Activated naive CD8-positive, alpha-beta T cell treated with anti-CD3 and anti-CD28 coated beads, Interleukin-2, amount 10 ng/mL, durations not matched to agents 7 days and 5 days (primary cell): ENCODE results near the gene FOXR1. TPM values are rescaled to one million over a fixed set of nuclear protein-coding genes. Genes with fewer than 3 reads are reported as not detected.

Experiments
- ATAC-seq: fragments of 150-1000 bp; cut with Tn5 transposase; one replicate; pipeline ENCODE4 v1.10.0; 2021; ENCODE audit warnings: low read depth, moderate library complexity
- POLR2A ChIA-PET: fragments of 350-600 bp; sonication (Branson Sonifier 250); formaldehyde crosslinking; loops from one replicate; lab custom pipeline; 2021; ENCODE audit warnings: antibody characterized with exemption; lab: Charles Lee
- DNase-seq: peaks from one replicate; pipeline ENCODE4 v3.0.0; 2021
- H3K27ac Mint-ChIP-seq: one replicate; pipeline ENCODE4 v1.8.0; 2022; ENCODE audit warnings: mild to moderate bottlenecking, mixed read lengths
- H3K27me3 Mint-ChIP-seq: one replicate; pipeline ENCODE4 v1.8.0; 2022; ENCODE audit warnings: mild to moderate bottlenecking, moderate library complexity, mixed read lengths
- H3K36me3 Mint-ChIP-seq: one replicate; pipeline ENCODE4 v1.8.0; 2021; ENCODE audit warnings: mild to moderate bottlenecking, mixed read lengths
- H3K4me1 Mint-ChIP-seq: one replicate; pipeline ENCODE4 v1.8.0; 2021; ENCODE audit warnings: mixed read lengths
- H3K4me3 Mint-ChIP-seq: one replicate; pipeline ENCODE4 v1.8.0; 2022; ENCODE audit warnings: mild to moderate bottlenecking, moderate library complexity, mixed read lengths
- H3K9me3 Mint-ChIP-seq: one replicate; pipeline ENCODE4 v1.8.0; 2021; ENCODE audit warnings: mixed read lengths
- total RNA-seq, 2 experiments: library from RNA; stranded (reverse); gene quantifications; one replicate each; pipeline ENCODE4 v1.2.3, GENCODE V29; 2021

FOXR1 gene
- not detected for total RNA-seq

- Mint-ChIP-seq H3K27ac (no peak within 1 kb of the TSS), H3K4me1 (peaks cover 1% of the 10 kb centered on the region), H3K27me3 (peaks cover 25% of the 10 kb centered on the region), H3K4me3 (no peak within 1 kb of the TSS), H3K9me3 (no peaks in the 10 kb centered on the region), H3K36me3 (no peaks in the 10 kb centered on the region)
- no peak for ATAC-seq
- DNase-seq: no peak
- POLR2A ChIA-PET: interaction anchor here (0.6 kb wide), 1 partner anchor 25 kb away, joined by 3 read pairs; no protein-coding TSS in a partner anchor
Observed at GRCh38 chr11:118971646-118972045, at the start of gene FOXR1. Gene FOXR1, plus strand, starts transcription at chr11:118971761. Its CDS starts 171 bp downstream, at chr11:118971932.

GRCh38 chr11:118921929-118922744 is 49.4 kb upstream of the FOXR1 start:
- DNase-seq: no peak
- H3K27ac Mint-ChIP-seq: peak overlapping the region; percentile 89

GRCh38 chr11:118922745-118923627 is 48.6 kb upstream of the FOXR1 start:
- ATAC-seq (no peak), DNase-seq (no peak)
- H3K27ac Mint-ChIP-seq: peak overlapping the region; percentile 89
- H3K36me3 Mint-ChIP-seq: no peaks in the 10 kb centered on the region
- POLR2A ChIA-PET: interaction anchor here (0.6 to 5.2 kb wide), 8 partner anchors 17 to 173 kb away, joined by 3 to 44 read pairs (median 4); partner anchors contain the start of genes DDX6, RPS25 and TRAPPC4
- H3K27me3 Mint-ChIP-seq: no peaks in the 10 kb centered on the region
- H3K9me3 Mint-ChIP-seq: no peaks in the 10 kb centered on the region
- peaks cover 62% of the 10 kb centered on the region for H3K4me1 Mint-ChIP-seq
- H3K4me3 Mint-ChIP-seq: peak overlapping the region; percentile 91

More at GRCh38 chr11:118921929-118922744, 49.4 kb upstream of the FOXR1 start:
- POLR2A ChIA-PET: interaction anchor here (0.6 to 5.2 kb wide), 6 partner anchors 28 to 174 kb away, joined by 3 to 44 read pairs (median 3); partner anchors contain the start of genes DDX6, RPS25 and TRAPPC4
- H3K4me3 Mint-ChIP-seq: peak overlapping the region; percentile 91
- no peaks in the 10 kb centered on the region for H3K9me3 Mint-ChIP-seq
- peaks cover 63% of the 10 kb centered on the region for H3K4me1 Mint-ChIP-seq
- H3K27me3 Mint-ChIP-seq: no peaks in the 10 kb centered on the region
- no peak for ATAC-seq
- no peaks in the 10 kb centered on the region for H3K36me3 Mint-ChIP-seq

GRCh38 chr11:118923721-118924587 is 47.6 kb upstream of the FOXR1 start:
- H3K4me3 Mint-ChIP-seq: peak overlapping the region; percentile 91
- ATAC-seq (no peak), DNase-seq (no peak)
- peak overlapping the region; percentile 89 for H3K27ac Mint-ChIP-seq
- H3K27me3 Mint-ChIP-seq: no peaks in the 10 kb centered on the region
- H3K9me3 Mint-ChIP-seq: no peaks in the 10 kb centered on the region
- peaks cover 59% of the 10 kb centered on the region for H3K4me1 Mint-ChIP-seq
- no peaks in the 10 kb centered on the region for H3K36me3 Mint-ChIP-seq
- POLR2A ChIA-PET: interaction anchor here (0.6 to 5.2 kb wide), 7 partner anchors 16 to 139 kb away, joined by 3 to 44 read pairs (median 3); partner anchors contain the start of gene DDX6

GRCh38 chr11:118924591-118925585 is 46.7 kb upstream of the FOXR1 start:
- H3K36me3 Mint-ChIP-seq: no peaks in the 10 kb centered on the region
- peak overlapping the region; percentile 89 for H3K27ac Mint-ChIP-seq
- POLR2A ChIA-PET: interaction anchor here (0.6 to 5.2 kb wide), 11 partner anchors 15 to 140 kb away, joined by 3 to 44 read pairs (median 4); partner anchors contain the start of gene DDX6
- H3K27me3 Mint-ChIP-seq: no peaks in the 10 kb centered on the region
- H3K4me1 Mint-ChIP-seq: peaks cover 51% of the 10 kb centered on the region
- H3K4me3 Mint-ChIP-seq: peak overlapping the region; percentile 91
- ATAC-seq (no peak), DNase-seq (peak; percentile 70)
- no peaks in the 10 kb centered on the region for H3K9me3 Mint-ChIP-seq

- Mint-ChIP-seq H3K27ac (peak overlapping the region; percentile 93), H3K9me3 (no peaks in the 10 kb centered on the region), H3K27me3 (no peaks in the 10 kb centered on the region), H3K36me3 (no peaks in the 10 kb centered on the region), H3K4me1 (peaks cover 50% of the 10 kb centered on the region), H3K4me3 (peak overlapping the region; percentile 99)
- POLR2A ChIA-PET: interaction anchor here (1.0 to 3.5 kb wide), 3 partner anchors 13 to 137 kb away, joined by 5 to 43 read pairs (median 8); partner anchors contain the start of gene DDX6
- no peak for ATAC-seq
- DNase-seq: no peak
Observed at GRCh38 chr11:118927554-118928100, 43.9 kb upstream of the FOXR1 start.

GRCh38 chr11:118928101-118928869 is 43.3 kb upstream of the FOXR1 start:
- H3K9me3 Mint-ChIP-seq: no peaks in the 10 kb centered on the region
- peak overlapping the region; percentile 99 for H3K4me3 Mint-ChIP-seq
- H3K27me3 Mint-ChIP-seq: no peaks in the 10 kb centered on the region
- POLR2A ChIA-PET: interaction anchor here (1.0 to 3.5 kb wide), 3 partner anchors 12 to 137 kb away, joined by 5 to 43 read pairs (median 6); partner anchors contain the start of gene DDX6
- ATAC-seq: peak; percentile 46
- peak; percentile 96 for DNase-seq
- H3K4me1 Mint-ChIP-seq: peaks cover 51% of the 10 kb centered on the region
- H3K36me3 Mint-ChIP-seq: no peaks in the 10 kb centered on the region
- H3K27ac Mint-ChIP-seq: peak overlapping the region; percentile 93

GRCh38 chr11:118928870-118929500 is 42.6 kb upstream of the FOXR1 start:
- H3K9me3 Mint-ChIP-seq: no peaks in the 10 kb centered on the region
- H3K4me3 Mint-ChIP-seq: peak overlapping the region; percentile 99
- H3K4me1 Mint-ChIP-seq: peaks cover 45% of the 10 kb centered on the region
- DNase-seq: peak; percentile 81
- POLR2A ChIA-PET: interaction anchor here (0.5 to 3.5 kb wide), 7 partner anchors 11 to 274 kb away, joined by 3 to 43 read pairs (median 6); partner anchors contain the start of gene DDX6
- peak overlapping the region; percentile 93 for H3K27ac Mint-ChIP-seq
- ATAC-seq: peak; percentile 10
- H3K27me3 Mint-ChIP-seq: no peaks in the 10 kb centered on the region
- H3K36me3 Mint-ChIP-seq: no peaks in the 10 kb centered on the region

- Mint-ChIP-seq H3K36me3 (no peaks in the 10 kb centered on the region), H3K4me3 (peak overlapping the region; percentile 99), H3K4me1 (peaks cover 43% of the 10 kb centered on the region), H3K27ac (peak overlapping the region; percentile 93), H3K9me3 (no peaks in the 10 kb centered on the region), H3K27me3 (no peaks in the 10 kb centered on the region)
- DNase-seq: peak; percentile 81
- POLR2A ChIA-PET: interaction anchor here (0.5 to 3.5 kb wide), 11 partner anchors 10 to 275 kb away, joined by 3 to 43 read pairs (median 5); partner anchors contain the start of genes CENATAC and DDX6
- peak; percentile 37 for ATAC-seq
Observed at GRCh38 chr11:118929501-118930093, 42.0 kb upstream of the FOXR1 start.
